Dedifferentiated amniotic fluid mesenchymal stem cell (primary cell): ENCODE measurements around the gene RCL1.
"Not testable (repeated sequence)": the region's sequence is repeated elsewhere in the genome, so short reads cannot be mapped to it uniquely, and the experiment has no call there.

Source experiments
- DNase-seq: peaks from one replicate; pipeline ENCODE4 v3.0.0-alpha.2; 2016; ENCODE audit errors: extremely low spot score

RCL1 gene

GRCh38 chr9:4792572-4793458, at the start of gene RCL1:
Gene RCL1 (plus strand): TSS chr9:4792944. CDS start chr9:4793092, 148 bp downstream.
- peak; percentile 93 for DNase-seq

- DNase-seq = no peak
Observed at GRCh38 chr9:4743131-4743875, 49.4 kb upstream of the RCL1 start.

- DNase-seq = no peak
Observed at GRCh38 chr9:4746278-4747030, 46.3 kb upstream of the RCL1 start.

GRCh38 chr9:4748612-4749011, 44.1 kb upstream of the RCL1 start:
- DNase-seq = no peak

GRCh38 chr9:4750023-4750673, 42.6 kb upstream of the RCL1 start:
- peak; percentile 44 for DNase-seq

GRCh38 chr9:4754530-4754929, 38.2 kb upstream of the RCL1 start:
- not testable (repeated sequence) for DNase-seq

GRCh38 chr9:4755026-4755609, 37.6 kb upstream of the RCL1 start:
- DNase-seq = no peak

GRCh38 chr9:4756420-4756819, 36.3 kb upstream of the RCL1 start:
- no peak for DNase-seq

- DNase-seq = no peak
Observed at GRCh38 chr9:4760122-4760521, 32.6 kb upstream of the RCL1 start.

- peak; percentile 36 for DNase-seq
Observed at GRCh38 chr9:4762108-4762885, 30.4 kb upstream of the RCL1 start.

GRCh38 chr9:4762886-4763541, 29.7 kb upstream of the RCL1 start:
- DNase-seq = no peak

GRCh38 chr9:4764033-4764432, 28.7 kb upstream of the RCL1 start:
- DNase-seq = no peak

- no peak for DNase-seq
Observed at GRCh38 chr9:4768681-4769080, 24.1 kb upstream of the RCL1 start.

- no peak for DNase-seq
Observed at GRCh38 chr9:4769321-4770080, 23.2 kb upstream of the RCL1 start.

GRCh38 chr9:4771788-4772187, 21.0 kb upstream of the RCL1 start:
- no peak for DNase-seq

- no peak for DNase-seq
Observed at GRCh38 chr9:4774209-4774608, 18.5 kb upstream of the RCL1 start.

GRCh38 chr9:4774958-4775357, 17.8 kb upstream of the RCL1 start:
- DNase-seq = not testable (repeated sequence)

GRCh38 chr9:4780651-4781050, 12.1 kb upstream of the RCL1 start:
- DNase-seq = no peak

- DNase-seq = no peak
Observed at GRCh38 chr9:4781408-4781807, 11.3 kb upstream of the RCL1 start.
